Stomach (tissue), 9 donors: ENCODE measurements around the gene ST8SIA4. TPM values are rescaled to one million over a fixed set of nuclear protein-coding genes. Genes with fewer than 3 reads are reported as not detected.

ENCODE experiments used
- DNase-seq, 2 donors: peaks; one replicate each; pipeline versions ENCODE4 v3.0.0 to v3.0.0-alpha.2; 2013 to 2019
- H3K27ac ChIP-seq, 5 donors: fragments of 200-600 bp in 4 of 5; sonication (generic) in 4 of 5; one replicate each; pipeline ENCODE4 v1.5.1; 2013 to 2019; ENCODE audit warnings: mild to moderate bottlenecking in 1 of 5, moderate library complexity in 1 of 5
- H3K27me3 ChIP-seq, 3 donors: fragments of 200-600 bp; sonication (generic); one replicate each; pipeline ENCODE4 v1.5.1; 2017 to 2019; ENCODE audit warnings: mixed run types in 1 of 3
- H3K36me3 ChIP-seq, 4 donors: fragments of 200-600 bp; sonication (generic); 1 replicate in 3 of 4; 2 replicates in 1 of 4; pipeline ENCODE4 v1.5.1; 2016 to 2019
- H3K4me1 ChIP-seq, 4 donors: fragments of 200-600 bp; sonication (generic); one replicate each; pipeline ENCODE4 v1.5.1; 2016 to 2019
- H3K4me3 ChIP-seq, 4 donors: fragments of 200-600 bp; sonication (generic) in 3 of 4; one replicate each; pipeline ENCODE4 v1.5.1; 2016 to 2019; ENCODE audit warnings: mild to moderate bottlenecking in 1 of 4
- H3K9me3 ChIP-seq, 4 donors: fragments of 200-600 bp; sonication (generic); one replicate each; pipeline ENCODE4 v1.5.1; 2016 to 2019
- CTCF ChIP-seq, 7 experiments: fragments of 450-650 bp in 4 of 7; fragments of 200-600 bp in 3 of 7; sonication (generic) in 3 of 7; IDR thresholded peaks; one replicate each; pipeline ENCODE4 v1.5.1; 2016 to 2019; ENCODE audit warnings: antibody characterized with exemption in 7 of 7, control low read depth in 2 of 7, mild to moderate bottlenecking in 1 of 7
- EP300 ChIP-seq: sonication (generic); formaldehyde crosslinking; IDR thresholded peaks from one replicate; pipeline ENCODE4 v1.6.1; 2017; ENCODE audit warnings: antibody characterized with exemption
- POLR2A ChIP-seq, 4 donors: fragments of 450-650 bp; IDR thresholded peaks; one replicate each; pipeline ENCODE4 v1.6.1; 2016; ENCODE audit warnings: antibody characterized with exemption in 4 of 4, control low read depth in 2 of 4, mild to moderate bottlenecking in 1 of 4, moderate library complexity in 1 of 4
- POLR2AphosphoS5 ChIP-seq, 3 donors: sonication (generic); formaldehyde crosslinking; IDR thresholded peaks; one replicate each; pipeline ENCODE4 v1.6.1; 2016; ENCODE audit warnings: antibody characterized with exemption in 3 of 3
- WGBS, 5 donors: extraction: QIAGEN DNeasy Blood & Tissue Kit in 3 of 5; methylation state at CpG; one replicate each; pipeline versions ENCODE4 v1.1.5 to v1.1.7; 2013 to 2018; 5-methylcytosine and 5-hydroxymethylcytosine counted together
- intact Hi-C: fragments of 100-400 bp; cut with DNase I; formaldehyde crosslinking; loops from one replicate; pipeline ENCODE4 v1.15.1; 2023; ENCODE audit warnings: low total_unique reads
- polyA plus RNA-seq, 3 donors: library from polyadenylated mRNA; stranded (reverse); fragments of 200-250 nt; gene quantifications; one replicate each; pipeline ENCODE4 v1.2.3, GENCODE V29; 2013
- small RNA-seq, 4 donors: library from RNA; depleted of rRNA; stranded (forward); fragments of <200 nt; gene quantifications; one replicate each; pipeline ENCODE3, GENCODE V24; 2016
- total RNA-seq, 5 donors: library from RNA; depleted of rRNA; stranded (reverse); fragments of >200 nt; gene quantifications; one replicate each; pipeline versions ENCODE4 v1.1.0 to v1.2.3, GENCODE V29; 2014 to 2016
- donor health status: healthy with polysubstance abuse.
- donor health status: Bipolar disorder and iron deficiency.
- donor health status: healthy.

The ST8SIA4 gene
- total and polyA plus RNA-seq, 8 donors, result 0.29 to 7.7 (median 1.9) TPM

DNA sequence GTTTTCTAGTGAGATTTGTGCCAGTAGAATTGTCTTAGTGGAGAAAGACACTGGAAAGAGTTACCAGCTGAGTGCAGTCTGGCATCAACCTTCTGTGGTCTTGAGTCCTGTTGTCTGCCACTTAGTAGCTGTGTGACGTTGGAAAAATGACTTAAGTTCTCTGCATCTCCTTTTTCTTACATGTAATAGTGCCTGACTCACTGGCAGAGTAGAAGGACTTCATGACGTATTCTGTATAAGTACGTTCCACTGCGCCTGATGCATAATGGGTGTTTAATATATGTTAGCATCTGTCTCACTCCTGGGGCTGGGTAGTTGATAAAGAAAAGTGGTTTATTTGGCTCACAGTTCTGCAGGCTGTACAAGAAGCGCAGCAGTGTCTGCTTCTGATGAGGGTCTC lies 144.8 kb downstream of the ST8SIA4 start:
- no peak overlapping the region for H3K4me3 ChIP-seq
- no peaks in the 10 kb centered on the region for H3K4me1 ChIP-seq
- intact Hi-C loops, result no loop called here
- WGBS, 5 donors, result 83 to 93% (median 87%) methylated on average over 5 of the region's 5 CpGs
- no peak for TF ChIP-seq POLR2A (IDR thresholded peaks at IDR 0.05)
- TF ChIP-seq EP300, result no peak
- no peak for TF ChIP-seq POLR2AphosphoS5 (IDR thresholded peaks at IDR 0.05)
- no peak for TF ChIP-seq CTCF (IDR thresholded peaks at IDR 0.05)
- no peaks in the 10 kb centered on the region for H3K36me3 ChIP-seq
- H3K27ac ChIP-seq, result no peak overlapping the region
- DNase-seq, result no peak
- no peaks in the 10 kb centered on the region for H3K27me3 ChIP-seq
- no peaks in the 10 kb centered on the region for H3K9me3 ChIP-seq

DNA sequence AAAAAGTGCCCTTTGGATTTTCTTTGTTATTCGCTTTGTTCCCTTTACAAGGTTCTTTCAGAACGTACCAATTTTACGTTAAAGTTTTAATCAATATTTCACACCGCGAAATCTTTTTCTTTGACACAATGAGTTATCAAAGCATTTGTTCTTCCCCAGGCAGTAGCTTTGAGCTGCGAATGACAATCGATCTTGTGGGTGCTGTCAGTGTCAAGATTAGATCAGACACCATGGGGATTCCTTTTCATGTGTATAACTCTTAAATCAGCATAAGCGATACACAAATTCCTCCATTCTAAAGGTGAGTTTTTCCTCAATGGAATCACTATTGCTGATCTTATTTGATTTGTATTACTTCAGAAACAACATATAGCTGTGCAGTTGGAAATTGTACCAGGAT lies 145.5 kb downstream of the ST8SIA4 start:
- no peaks in the 10 kb centered on the region for H3K4me1 ChIP-seq
- 28 to 43% (median 37%) methylated on average over 8 of the region's 8 CpGs for WGBS, 5 donors
- H3K27ac ChIP-seq, result no peak overlapping the region
- no peaks in the 10 kb centered on the region for H3K27me3 ChIP-seq
- DNase-seq, result no peak
- no peak overlapping the region for H3K4me3 ChIP-seq
- intact Hi-C loops, result no loop called here
- no peaks in the 10 kb centered on the region for H3K9me3 ChIP-seq
- TF ChIP-seq POLR2A (IDR thresholded peaks at IDR 0.05), result no peak
- TF ChIP-seq POLR2AphosphoS5 (IDR thresholded peaks at IDR 0.05), result no peak
- no peak for TF ChIP-seq EP300
- no peak for TF ChIP-seq CTCF (IDR thresholded peaks at IDR 0.05)
- H3K36me3 ChIP-seq, result no peaks in the 10 kb centered on the region

Small RNA genes lying within 50 kb of the gene (small RNA-seq; reads per million reads assigned to genes)
- gene MIR548P, result 0 reads per million in 4 donors
